DMS153 treated with DMSO at 0.1 percent for 48 hours (cell line): ENCODE measurements around the gene VLDLR.
"Not testable (repeated sequence)": the region's sequence is repeated elsewhere in the genome, so short reads cannot be mapped to it uniquely, and the experiment has no call there.

Source experiments
- DNase-seq: peaks from one replicate; lab custom pipeline; 2025; ENCODE audit not compliant: unreplicated experiment; lab: John Stamatoyannopoulos, UW

Gene VLDLR

GRCh38 chr9:2707256-2707655 is 85.7 kb downstream of the VLDLR start:
- not testable (repeated sequence) for DNase-seq
